Spleen (tissue), 7 donors: ENCODE measurements around the gene TM9SF2.

ENCODE experiments used
- CTCF ChIP-seq, 11 experiments: fragments of 200-600 bp in 7 of 11; fragments of 450-650 bp in 4 of 11; sonication (generic) in 4 of 11; IDR thresholded peaks in 8 of 11; conservative IDR thresholded peaks in 3 of 11; 1 replicate in 7 of 11; 2 replicates in 4 of 11; pipeline versions ENCODE4 v1.4.0 to v1.8.0; 2016 to 2021; ENCODE audit warnings: antibody characterized with exemption in 11 of 11, inconsistent platforms in 4 of 11, mild to moderate bottlenecking in 1 of 11
- POLR2A ChIP-seq, 3 donors: fragments of 450-650 bp; IDR thresholded peaks; one replicate each; pipeline ENCODE4 v1.5.1; 2017; ENCODE audit warnings: antibody characterized with exemption in 3 of 3, mild to moderate bottlenecking in 1 of 3
- POLR2AphosphoS5 ChIP-seq, 3 donors: sonication (generic); formaldehyde crosslinking; IDR thresholded peaks; one replicate each; pipeline ENCODE4 v1.5.1; 2017; ENCODE audit warnings: antibody characterized with exemption in 3 of 3
- donor health status: DM: no; HTN: no; CAD: no; lungs with moderate emphysema.
- donor health status: DM: no; HTN: no; CAD: no.
- donor health status: DM: no; HTN: no; CAD: no.

- TF ChIP-seq POLR2A (IDR thresholded peaks at IDR 0.05): no peak
- no peak for TF ChIP-seq CTCF (IDR thresholded peaks at IDR 0.05 in 8 of 11, conservative IDR thresholded peaks at IDR 0.05 in 3 of 11)
- no peak for TF ChIP-seq POLR2AphosphoS5 (IDR thresholded peaks at IDR 0.05)
These were observed 71.6 kb downstream of the TM9SF2 start for GRCh38 chr13:99572921-99573320.
